Lower leg skin (tissue), 3 donors: ENCODE data around the gene PDZD2.

ENCODE experiments used
- POLR2A ChIP-seq, 2 donors: fragments of 450-650 bp; IDR thresholded peaks; one replicate each; pipeline ENCODE4 v1.6.1; 2016 to 2017; ENCODE audit warnings: antibody characterized with exemption in 2 of 2, mild to moderate bottlenecking in 1 of 2, moderate library complexity in 1 of 2
- TF ChIP-seq, protein P1 (sequence below), 3 donors: fragments of 450-650 bp; IDR thresholded peaks; one replicate each; pipeline ENCODE4 v1.5.1; 2016; ENCODE audit warnings: antibody characterized with exemption in 3 of 3, mild to moderate bottlenecking in 3 of 3, moderate library complexity in 2 of 3

DNA sequence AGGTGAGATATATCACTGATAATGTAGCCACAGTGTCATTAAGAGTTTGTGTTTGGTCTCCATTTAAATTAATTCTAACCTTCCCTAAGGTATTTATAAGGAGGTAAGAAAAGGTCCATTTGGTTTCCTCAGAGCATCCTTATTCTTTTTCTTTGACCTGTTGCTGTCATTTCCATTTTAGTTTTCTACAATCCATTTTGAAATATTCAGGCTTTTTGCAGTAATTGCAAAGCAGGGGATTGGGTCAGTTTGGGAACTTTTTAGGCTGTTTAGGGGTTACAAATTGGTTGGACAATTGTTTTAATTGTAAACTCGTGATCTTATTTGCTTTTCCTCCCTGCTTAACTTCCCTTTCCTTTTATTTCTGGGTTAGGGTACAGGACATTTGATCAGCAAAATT lies 42.6 kb upstream of the PDZD2 start:
- TF ChIP-seq, protein P1, sequence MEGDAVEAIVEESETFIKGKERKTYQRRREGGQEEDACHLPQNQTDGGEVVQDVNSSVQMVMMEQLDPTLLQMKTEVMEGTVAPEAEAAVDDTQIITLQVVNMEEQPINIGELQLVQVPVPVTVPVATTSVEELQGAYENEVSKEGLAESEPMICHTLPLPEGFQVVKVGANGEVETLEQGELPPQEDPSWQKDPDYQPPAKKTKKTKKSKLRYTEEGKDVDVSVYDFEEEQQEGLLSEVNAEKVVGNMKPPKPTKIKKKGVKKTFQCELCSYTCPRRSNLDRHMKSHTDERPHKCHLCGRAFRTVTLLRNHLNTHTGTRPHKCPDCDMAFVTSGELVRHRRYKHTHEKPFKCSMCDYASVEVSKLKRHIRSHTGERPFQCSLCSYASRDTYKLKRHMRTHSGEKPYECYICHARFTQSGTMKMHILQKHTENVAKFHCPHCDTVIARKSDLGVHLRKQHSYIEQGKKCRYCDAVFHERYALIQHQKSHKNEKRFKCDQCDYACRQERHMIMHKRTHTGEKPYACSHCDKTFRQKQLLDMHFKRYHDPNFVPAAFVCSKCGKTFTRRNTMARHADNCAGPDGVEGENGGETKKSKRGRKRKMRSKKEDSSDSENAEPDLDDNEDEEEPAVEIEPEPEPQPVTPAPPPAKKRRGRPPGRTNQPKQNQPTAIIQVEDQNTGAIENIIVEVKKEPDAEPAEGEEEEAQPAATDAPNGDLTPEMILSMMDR (IDR thresholded peaks at IDR 0.05), result no peak
- no peak for TF ChIP-seq POLR2A (IDR thresholded peaks at IDR 0.05)
